Heart right ventricle (tissue), 16 donors: ENCODE measurements around the gene NT5DC3. TPM values are rescaled to one million over a fixed set of nuclear protein-coding genes. Genes with fewer than 3 reads are reported as not detected.

Source experiments
- ATAC-seq, 8 donors: fragments of 200-7000 bp; cut with Tn5 transposase; one replicate each; pipeline ENCODE4 v1.9.1; 2020; ENCODE audit warnings: mild to moderate bottlenecking in 8 of 8, moderate library complexity in 8 of 8, moderate number of reproducible peaks in 1 of 8
- DNase-seq, 2 donors: peaks; one replicate each; pipeline ENCODE4 v3.0.0-alpha.2; 2020
- H3K27ac ChIP-seq, 10 donors: fragments of 200-600 bp; sonication (generic) in 2 of 10; one replicate each; pipeline versions ENCODE4 v1.5.0 to v1.8.0; 2020 to 2022; ENCODE audit warnings: mild to moderate bottlenecking in 3 of 10
- H3K27me3 ChIP-seq, 7 donors: fragments of 200-600 bp; one replicate each; pipeline ENCODE4 v1.8.0; 2021 to 2022; ENCODE audit warnings: mild to moderate bottlenecking in 2 of 7
- H3K36me3 ChIP-seq, 9 donors: fragments of 200-600 bp; sonication (generic) in 1 of 9; one replicate each; pipeline versions ENCODE4 v1.5.0 to v1.8.0; 2020 to 2022; ENCODE audit warnings: mild to moderate bottlenecking in 2 of 9
- H3K4me1 ChIP-seq, 9 donors: fragments of 200-600 bp; sonication (generic) in 1 of 9; one replicate each; pipeline versions ENCODE4 v1.5.0 to v1.8.0; 2020 to 2022; ENCODE audit warnings: mild to moderate bottlenecking in 4 of 9
- H3K4me3 ChIP-seq, 10 donors: fragments of 200-600 bp; sonication (generic) in 2 of 10; one replicate each; pipeline versions ENCODE4 v1.5.0 to v1.8.0; 2020 to 2022; ENCODE audit warnings: mild to moderate bottlenecking in 7 of 10, moderate library complexity in 2 of 10
- H3K9me3 ChIP-seq, 11 donors: fragments of 200-600 bp in 10 of 11; sonication (generic) in 2 of 11; one replicate each; pipeline versions ENCODE4 v1.5.0 to v1.8.0; 2013 to 2022; ENCODE audit warnings: mild to moderate bottlenecking in 2 of 11, control low read depth in 1 of 11, moderate library complexity in 1 of 11
- CTCF ChIP-seq, 9 donors: fragments of 200-600 bp; sonication (generic) in 2 of 9; IDR thresholded peaks; one replicate each; pipeline versions ENCODE4 v1.5.0 to v1.8.0; 2021 to 2022; ENCODE audit warnings: antibody characterized with exemption in 9 of 9, mild to moderate bottlenecking in 5 of 9, moderate library complexity in 1 of 9
- WGBS, 2 donors: extraction: QIAGEN DNeasy Blood & Tissue Kit; methylation state at CpG; one replicate each; pipeline ENCODE4 v1.1.7; 2013; ENCODE audit warnings: inconsistent platforms in 1 of 2; 5-methylcytosine and 5-hydroxymethylcytosine counted together
- intact Hi-C, 10 donors: fragments of 100-400 bp; cut with DNase I; formaldehyde crosslinking; loops; one replicate each; pipeline versions ENCODE4 v1.11.1 to v1.14.2; 2022
- polyA plus RNA-seq, 2 donors: library from polyadenylated mRNA; stranded (reverse); fragments of 200-250 nt; gene quantifications; one replicate each; pipeline ENCODE4 v1.2.3, GENCODE V29; 2013
- total RNA-seq, 10 donors: library from RNA; stranded (reverse); fragmentation: NEBNext Ultra II Directional in 3 of 10; extraction: Animal tissue kit (Norgen Biotek cat#: 25700) in 3 of 10; gene quantifications; one replicate each; pipeline versions ENCODE4 v1.2.1 to v1.2.4, GENCODE V29; 2021 to 2023
- donor health status: Arrhythmogenic right ventricular cardiomyopathy.
- donor health status: ischemic (EF 13 %, LVEDD 7.1; RV severe dilation, severe dysfunction).
- donor health status: healthy with polysubstance abuse.
- donor health status: DM: no; HTN: yes; CAD: no.
- donor health status: DM: no; HTN: no; CAD: no.
- donor health status: ischemic (EF 25% LVEDD 6.9; RV normal size, moderate dysfunction).
- donor health status: ischemic (EF 25% LVEDD 5.7; RV mildly dilated, moderate dysfunction).
- donor health status: healthy.
- donor health status: DM: yes; HTN: yes; CAD: no.
- donor health status: Ischemic cardiomyopathy.
- donor health status: ischemic (EF 35%, LVEDD 5.7; RV mildly dilated, moderate dysfunction).
- donor health status: nonischemic (EF 11% LVEDD 7.7; RV severe dilation, severe dysfunction).
- donor health status: DM: yes; HTN: yes; CAD: no.
- donor health status: PGD.
- donor health status: ischemic (EF 29% LVEDD 5.4; RV normal size, mild dysfunction).
- donor health status: nonischemic (EF 23%, LVEDD 6.1; RV moderate dilation, normal function).

NT5DC3 gene
- total and polyA plus RNA-seq, 12 donors, result 1.0 to 4.9 (median 3.4) TPM

GRCh38 chr12:103833891-103834290, 7.1 kb downstream of the NT5DC3 start:
- Histone ChIP-seq H3K27me3 (no peaks in the 10 kb centered on the region), H3K4me1 (peaks cover 0 to 22% (median 0%) of the 10 kb centered on the region in 9 donors), H3K9me3 (peaks cover 0 to 16% (median 8%) of the 10 kb centered on the region in 11 donors), H3K4me3 (no peak overlapping the region), H3K36me3 (no peaks in the 10 kb centered on the region), H3K27ac (no peak overlapping the region)
- ATAC-seq (no peak), DNase-seq (no peak)
- TF ChIP-seq CTCF (IDR thresholded peaks at IDR 0.05), result no peak
- 72 to 93% methylated on average over 2 of the region's 2 CpGs for WGBS, 2 donors
- intact Hi-C loops, result no loop called here

- H3K36me3 ChIP-seq, result no peaks in the 10 kb centered on the region
- DNase-seq (no peak), ATAC-seq (no peak)
- H3K4me3 ChIP-seq, result no peak overlapping the region
- TF ChIP-seq CTCF (IDR thresholded peaks at IDR 0.05), result no peak
- peaks cover 0 to 29% (median 0%) of the 10 kb centered on the region in 9 donors for H3K4me1 ChIP-seq
- 91 to 92% methylated on average over 6 of the region's 6 CpGs for WGBS, 2 donors
- H3K27me3 ChIP-seq, result no peaks in the 10 kb centered on the region
- no peak overlapping the region for H3K27ac ChIP-seq
- H3K9me3 ChIP-seq, result peaks cover 0 to 16% (median 8%) of the 10 kb centered on the region in 11 donors
- intact Hi-C loops, result no loop called here
Measured at GRCh38 chr12:103833095-103833775, 7.8 kb downstream of the NT5DC3 start.

- TF ChIP-seq CTCF (IDR thresholded peaks at IDR 0.05), result no peak
- Histone ChIP-seq H3K36me3 (no peaks in the 10 kb centered on the region), H3K9me3 (peaks cover 0 to 16% (median 8%) of the 10 kb centered on the region in 11 donors), H3K27me3 (no peaks in the 10 kb centered on the region), H3K27ac (no peak overlapping the region), H3K4me1 (peaks cover 0 to 38% (median 0%) of the 10 kb centered on the region in 9 donors), H3K4me3 (no peak overlapping the region)
- DNase-seq (no peak), ATAC-seq (no peak)
- intact Hi-C loops, result no loop called here
- 92 to 94% methylated on average over 11 of the region's 11 CpGs for WGBS, 2 donors
Measured at GRCh38 chr12:103832048-103832997, 8.7 kb downstream of the NT5DC3 start.

- H3K27me3 ChIP-seq, result no peaks in the 10 kb centered on the region
- DNase-seq (no peak), ATAC-seq (no peak)
- no peaks in the 10 kb centered on the region for H3K36me3 ChIP-seq
- peaks cover 0 to 39% (median 0%) of the 10 kb centered on the region in 9 donors for H3K4me1 ChIP-seq
- no peak overlapping the region for H3K27ac ChIP-seq
- TF ChIP-seq CTCF (IDR thresholded peaks at IDR 0.05), result no peak
- peaks cover 0 to 16% (median 8%) of the 10 kb centered on the region in 11 donors for H3K9me3 ChIP-seq
- WGBS, 2 donors, result 91 to 92% methylated on average over 2 of the region's 2 CpGs
- no peak overlapping the region for H3K4me3 ChIP-seq
- intact Hi-C loops, result no loop called here
Measured at GRCh38 chr12:103830730-103831320, 10.2 kb downstream of the NT5DC3 start.
